GM04503 (cell line): ENCODE data around the gene TENM3.

Source experiments
- DNase-seq: peaks from one replicate; pipeline ENCODE4 v3.0.0-alpha.2; 2012; ENCODE audit warnings: low read depth

Gene TENM3

DNA sequence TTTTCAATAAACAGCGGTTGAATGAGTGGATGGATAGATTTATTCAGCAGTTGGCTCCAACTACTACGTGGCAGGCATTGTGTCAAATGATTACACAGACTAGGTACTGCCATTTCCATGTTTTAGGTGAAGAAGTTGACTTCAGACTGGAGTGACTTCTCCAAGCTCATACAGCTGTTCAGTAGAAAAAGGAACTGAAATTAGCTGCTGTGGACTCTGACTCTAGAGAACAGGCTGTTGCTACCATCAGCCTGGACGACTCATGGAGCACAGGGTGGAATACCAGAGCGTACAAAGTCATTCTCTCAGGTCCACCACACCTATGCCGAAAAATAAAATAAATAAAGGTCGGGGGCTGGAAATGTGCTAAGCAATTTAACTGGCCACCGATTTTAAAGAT, 45.3 kb downstream of the TENM3 start:
- DNase-seq = no peak

GRCh38 chr4:182289809-182290208, 46.6 kb downstream of the TENM3 start:
- DNase-seq = no peak

DNA sequence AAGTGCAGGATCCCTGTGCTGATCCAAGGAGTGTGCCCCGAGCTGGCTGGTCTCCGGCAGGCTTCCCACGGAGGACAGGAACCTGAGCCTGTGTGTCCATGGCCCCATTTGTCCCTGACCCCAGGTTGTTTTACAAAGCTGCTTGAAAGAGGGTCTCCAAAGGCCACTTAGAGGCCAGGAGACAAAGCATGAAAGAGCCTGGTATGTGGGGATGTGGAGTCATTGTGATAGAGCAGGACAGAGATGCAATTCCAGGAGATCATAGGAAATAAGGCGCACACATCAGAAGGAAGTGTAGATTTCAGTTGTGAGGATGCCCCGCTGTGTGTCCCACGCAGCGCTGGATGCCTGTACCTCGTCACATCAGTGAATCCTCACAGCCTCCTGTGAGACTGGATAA, 48.0 kb downstream of the TENM3 start:
- DNase-seq = no peak

GRCh38 chr4:182291597-182292270, 48.5 kb downstream of the TENM3 start:
- DNase-seq = no peak

DNA sequence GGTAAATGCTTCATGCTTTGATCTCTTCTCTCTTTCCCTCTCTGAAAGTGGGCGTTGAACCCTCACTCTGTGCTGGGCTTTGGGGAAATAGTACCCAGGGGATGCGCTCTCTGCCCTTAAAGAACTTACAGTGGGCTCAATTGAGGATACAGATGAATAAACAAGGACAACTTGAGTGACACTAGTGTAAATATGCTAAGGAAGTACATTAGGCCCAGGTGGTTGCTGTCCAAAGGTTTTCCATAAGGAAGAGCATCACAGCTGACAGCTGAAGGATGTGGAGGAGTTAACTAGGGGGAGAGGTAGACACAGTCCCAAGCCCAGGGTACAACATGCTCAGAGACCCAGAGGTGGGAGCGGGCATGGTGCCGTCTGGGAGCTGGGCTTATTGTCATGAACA, 49.4 kb downstream of the TENM3 start:
- no peak for DNase-seq

DNA sequence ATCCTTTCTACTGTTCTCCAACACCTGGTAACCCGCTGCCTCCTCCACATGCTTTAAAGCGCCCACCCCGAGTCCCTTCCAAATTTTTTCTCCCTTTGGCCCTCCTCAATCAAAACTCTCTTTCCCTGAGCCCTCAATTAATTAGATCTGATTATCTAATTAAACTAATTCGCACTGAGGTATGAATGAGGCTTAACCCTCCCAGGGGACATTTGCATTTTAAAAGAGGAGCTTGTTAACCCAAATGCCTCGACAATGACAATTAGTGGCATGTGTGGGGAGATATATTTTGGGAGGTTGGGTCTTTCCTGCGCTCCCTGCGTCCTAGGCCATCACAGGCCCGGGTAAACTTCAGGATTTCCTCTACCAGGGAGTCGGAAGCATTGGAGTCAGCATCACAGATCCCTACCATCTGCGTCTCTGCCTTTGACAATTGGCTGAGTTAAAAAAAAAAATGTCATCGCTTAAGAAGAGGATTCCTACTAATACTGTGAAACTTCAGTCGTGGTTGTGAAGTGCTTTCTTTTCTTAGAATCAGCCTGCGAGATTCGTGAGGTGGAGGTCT, 50.6 kb downstream of the TENM3 start:
- no peak for DNase-seq

DNA sequence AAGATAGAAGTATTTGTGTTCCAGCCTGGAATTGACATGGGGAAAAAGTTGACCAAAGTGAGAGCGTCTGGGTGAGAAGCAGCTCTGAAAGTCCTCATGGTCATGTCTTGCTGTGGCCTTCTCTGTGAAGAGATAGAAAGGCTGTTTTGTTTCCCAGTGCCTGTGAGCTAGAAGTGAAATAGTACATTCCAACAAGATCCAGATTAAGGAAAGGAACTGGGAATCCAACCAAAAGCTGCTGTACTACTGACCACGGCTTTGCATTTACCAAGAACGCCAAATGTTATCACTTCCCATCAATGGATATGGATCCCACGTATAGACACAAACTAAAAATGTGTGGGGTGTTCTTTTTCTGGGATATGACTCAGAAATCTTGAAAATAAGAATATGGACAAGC, 51.2 kb downstream of the TENM3 start:
- DNase-seq = no peak

DNA sequence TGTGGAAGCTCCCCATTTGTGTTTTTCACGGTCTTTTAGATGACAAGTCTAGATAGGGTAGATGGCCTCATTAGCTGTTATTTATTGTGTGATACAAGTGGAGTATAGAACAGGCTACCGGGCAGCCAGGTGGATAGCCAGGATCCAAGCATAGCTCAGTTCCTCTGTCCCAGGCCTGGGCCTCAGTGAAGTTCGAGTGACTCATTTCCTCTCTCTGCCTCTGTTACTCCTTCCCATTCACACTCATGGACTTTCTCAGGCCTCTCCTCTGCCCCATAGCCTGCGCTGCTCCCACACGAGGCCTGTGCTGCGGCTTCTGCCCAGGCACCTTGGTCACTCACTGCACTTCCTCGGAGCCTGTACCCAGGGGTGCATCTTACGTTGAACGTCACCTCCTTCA, 54.5 kb downstream of the TENM3 start:
- no peak for DNase-seq

DNA sequence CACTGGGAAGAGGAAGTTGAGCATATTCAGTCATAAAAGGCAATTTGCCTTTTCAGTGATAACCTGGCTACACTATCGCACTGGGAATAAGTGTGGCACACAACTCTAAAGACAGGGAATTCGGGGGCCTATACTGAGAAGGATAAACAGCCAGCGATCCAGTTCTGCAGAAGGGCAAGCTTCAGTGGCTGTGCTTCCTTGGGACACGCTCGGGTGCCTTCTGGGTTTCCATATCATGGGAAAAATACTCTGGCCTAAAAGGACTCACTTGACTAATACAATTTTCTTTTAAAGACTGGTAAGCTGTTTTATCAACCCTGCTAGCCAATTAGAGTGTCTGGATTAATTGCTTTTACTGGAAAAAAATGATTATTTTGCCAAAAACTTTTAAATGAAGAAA, 58.5 kb downstream of the TENM3 start:
- no peak for DNase-seq

- no peak for DNase-seq
Measured at GRCh38 chr4:182303847-182304246, 60.6 kb downstream of the TENM3 start.

DNA sequence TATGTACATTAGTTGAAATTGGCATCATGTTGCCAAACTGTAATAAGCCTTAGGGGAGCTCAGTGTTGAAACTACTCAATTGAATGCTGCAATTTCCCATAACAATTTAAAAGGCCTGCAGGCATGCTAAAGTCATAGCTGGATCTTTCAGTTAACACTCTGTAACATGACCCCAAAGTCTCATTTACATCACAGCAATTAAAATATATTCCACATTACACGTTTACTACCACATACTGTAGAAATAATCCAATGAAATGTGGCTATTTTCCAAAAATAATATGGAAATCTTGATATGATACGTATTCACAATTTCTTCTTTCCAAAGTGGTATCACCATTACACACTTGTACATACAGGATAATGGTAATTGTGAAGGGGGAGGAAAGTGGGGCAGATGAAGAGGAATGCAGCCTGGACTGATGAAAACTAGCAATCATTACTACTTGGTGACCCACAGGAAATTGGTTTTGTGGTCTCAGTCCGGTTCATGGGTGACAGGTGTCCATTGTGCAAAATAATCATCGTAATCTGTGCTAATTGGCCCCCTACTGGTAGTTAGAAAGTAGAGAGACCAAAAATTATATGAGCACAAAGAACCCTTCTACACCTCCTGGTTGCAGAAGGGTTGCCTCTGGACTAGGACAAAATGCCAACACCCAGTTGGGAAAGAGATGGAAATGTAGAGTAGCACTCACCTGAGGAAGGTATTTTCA, 63.7 kb downstream of the TENM3 start:
- DNase-seq = no peak

- peak; percentile 97 for DNase-seq
Measured at GRCh38 chr4:182307746-182308145, 64.5 kb downstream of the TENM3 start.

DNA sequence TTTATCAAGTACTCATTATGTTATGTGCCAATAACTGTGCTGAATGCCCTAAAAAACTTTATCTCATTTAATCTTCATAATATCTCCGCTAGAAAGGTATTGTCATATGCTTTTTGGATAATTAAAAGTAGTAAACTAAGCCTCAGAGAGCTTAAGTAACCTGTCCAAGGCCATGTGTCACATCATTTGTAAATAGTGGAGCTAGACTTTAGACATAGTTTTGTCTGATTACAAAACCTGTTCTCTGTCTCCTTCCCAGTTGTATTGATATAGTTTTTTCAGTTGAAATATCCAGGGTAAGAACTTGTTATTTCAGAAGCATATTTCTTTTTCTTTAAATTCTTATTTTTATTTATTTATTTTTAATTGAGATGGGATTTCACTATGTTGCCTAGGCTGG, 66.7 kb downstream of the TENM3 start:
- DNase-seq = no peak

- DNase-seq = no peak
Measured at GRCh38 chr4:182310316-182310715, 67.1 kb downstream of the TENM3 start.

DNA sequence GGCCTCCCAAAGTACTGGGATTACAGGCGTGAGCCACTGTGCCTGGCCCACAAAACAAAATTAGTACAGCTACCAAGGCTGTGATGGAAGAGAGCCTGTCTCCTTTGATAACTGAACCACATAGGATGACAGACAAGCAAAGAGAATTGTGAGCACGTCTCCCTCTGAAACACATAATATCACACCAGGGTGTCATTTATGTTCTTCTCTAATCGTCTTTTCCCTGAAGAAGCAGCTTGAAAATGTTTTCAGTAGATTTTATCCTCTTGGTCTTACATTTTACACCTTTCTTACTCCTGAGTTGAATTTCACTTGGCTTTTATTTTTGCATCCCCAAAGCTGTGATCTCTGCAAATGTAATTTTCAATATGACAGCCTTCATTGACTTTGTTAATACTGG, 67.8 kb downstream of the TENM3 start:
- DNase-seq = no peak

- no peak for DNase-seq
Measured at GRCh38 chr4:182314537-182314936, 71.3 kb downstream of the TENM3 start.

DNA sequence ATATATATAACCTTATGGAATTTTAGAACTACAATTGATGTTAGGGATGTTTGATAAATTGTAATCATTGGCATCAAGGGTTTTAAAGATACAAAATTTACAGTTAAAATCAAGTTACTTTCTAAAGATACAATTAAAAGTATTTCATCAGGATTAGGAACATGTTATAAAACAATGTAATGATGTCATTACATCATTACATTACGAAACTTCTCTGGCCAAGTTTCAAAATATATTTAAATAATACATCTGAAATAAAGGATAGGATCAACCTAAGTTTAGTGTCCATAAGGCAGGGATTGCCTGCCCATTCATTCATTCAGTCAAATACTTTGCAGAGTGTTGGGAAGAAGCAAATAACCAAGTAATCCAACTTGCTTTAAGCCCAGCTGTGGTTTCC, 75.1 kb downstream of the TENM3 start:
- DNase-seq = no peak

GRCh38 chr4:182320092-182320491, 76.9 kb downstream of the TENM3 start:
- DNase-seq = no peak

DNA sequence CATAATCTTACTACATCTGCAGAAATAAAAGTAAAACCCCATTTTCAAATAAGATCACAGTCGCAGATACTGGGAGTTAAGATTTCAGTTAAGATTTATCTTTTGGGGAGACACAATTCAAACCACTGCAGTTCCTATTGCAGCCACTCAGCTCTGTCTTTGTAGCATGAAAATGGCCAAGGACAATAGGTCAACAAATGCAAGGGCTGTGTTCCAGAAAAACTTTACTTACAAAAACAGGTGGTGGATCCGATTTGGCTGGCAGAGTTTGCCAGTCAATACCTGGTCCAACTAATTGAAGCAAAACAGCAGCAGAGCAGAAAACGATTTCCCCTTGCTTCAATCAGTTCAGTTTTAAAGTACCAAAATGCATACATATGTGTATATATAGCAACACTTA, 77.4 kb downstream of the TENM3 start:
- DNase-seq = no peak

GRCh38 chr4:182324282-182324681, 81.1 kb downstream of the TENM3 start:
- no peak for DNase-seq

DNA sequence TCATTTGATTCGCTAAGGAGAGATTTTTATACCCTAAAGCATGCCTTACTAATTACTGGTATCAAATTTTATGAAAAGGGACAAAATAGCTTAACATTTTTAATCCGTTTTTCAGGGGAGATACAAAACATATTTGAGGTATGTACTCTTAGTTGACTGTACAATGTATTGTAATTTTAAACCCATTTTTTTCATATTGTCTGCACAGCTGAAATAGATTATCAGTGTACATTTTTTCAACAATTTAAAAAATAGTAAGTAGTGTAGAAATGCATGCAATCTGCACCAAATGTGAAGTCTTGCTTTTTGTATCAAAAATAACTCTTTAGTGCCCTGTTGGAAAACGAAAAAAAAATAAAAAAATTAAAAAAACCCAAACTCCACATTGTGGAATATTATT, 82.2 kb downstream of the TENM3 start:
- DNase-seq = no peak

- DNase-seq = no peak
Measured at GRCh38 chr4:182325848-182326255, 82.7 kb downstream of the TENM3 start.

DNA sequence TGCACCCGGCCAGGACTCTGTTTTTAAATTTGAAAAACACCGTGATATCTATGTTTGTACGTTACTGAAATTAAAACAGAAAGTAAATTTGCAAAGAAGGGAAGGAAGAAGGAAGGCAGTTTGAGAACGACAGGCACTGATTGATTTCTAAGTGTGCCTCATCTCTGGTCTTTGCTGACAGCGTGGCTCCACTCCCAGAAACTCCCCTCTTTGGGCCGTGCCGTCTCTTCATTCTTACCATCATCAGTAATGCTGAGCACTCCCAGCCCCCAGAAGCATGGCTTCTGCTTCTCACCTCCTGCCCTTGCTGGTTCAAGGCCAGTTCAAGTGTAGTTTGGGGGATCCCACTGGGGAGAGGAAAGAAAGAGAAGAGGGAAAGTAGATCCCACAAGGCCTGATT, 85.3 kb downstream of the TENM3 start:
- no peak for DNase-seq

GRCh38 chr4:182337366-182337765, 94.2 kb downstream of the TENM3 start:
- no peak for DNase-seq
